GM21360 (cell line): ENCODE measurements around the gene UROC1.

Experiments
- ATAC-seq: cut with Tn5 transposase; IDR thresholded peaks from one replicate; pipeline ENCODE4 v1.9.1; 2021; ENCODE audit warnings: mild to moderate bottlenecking, moderate library complexity; ENCODE audit not compliant: unreplicated experiment

The UROC1 gene

DNA sequence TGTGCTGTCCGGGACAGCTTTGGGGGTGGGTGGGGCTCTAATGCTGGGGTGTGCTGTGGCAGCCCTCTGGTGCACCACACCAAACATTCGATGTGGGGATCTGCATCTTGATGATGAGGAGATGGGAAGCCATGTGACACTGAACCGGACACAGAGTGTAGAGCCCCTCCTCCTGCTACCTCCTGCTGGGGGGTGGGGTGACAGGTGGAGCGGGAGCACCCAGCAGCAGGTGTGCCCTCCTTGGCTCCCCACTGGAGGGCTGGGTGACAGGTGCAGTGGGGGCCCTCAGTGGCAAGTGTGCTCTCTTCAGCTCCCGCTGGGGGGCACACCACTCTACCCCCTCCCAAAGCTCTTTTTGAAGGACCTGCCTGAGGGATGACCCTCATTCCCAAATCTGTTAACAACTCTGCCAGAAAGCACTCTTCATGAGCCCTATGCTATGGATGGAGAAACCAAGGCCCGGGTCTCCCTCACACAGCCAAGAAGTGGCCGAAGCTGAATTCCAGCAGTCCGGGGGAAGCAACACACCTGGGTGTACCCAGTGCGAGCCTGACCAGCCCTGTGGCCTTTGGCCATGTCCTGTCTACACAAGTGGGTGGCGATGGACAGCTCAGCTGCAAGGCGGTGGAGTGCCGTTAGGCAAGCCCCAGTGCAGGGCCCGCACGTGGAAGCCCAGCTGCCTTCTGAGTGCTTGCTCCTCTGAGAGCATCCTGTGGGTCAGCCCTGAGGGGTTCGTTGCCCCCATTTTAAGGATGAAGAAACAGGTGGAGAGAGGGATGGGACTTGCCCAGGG lies 609 bp upstream of the UROC1 start:
- ATAC-seq = no peak

DNA sequence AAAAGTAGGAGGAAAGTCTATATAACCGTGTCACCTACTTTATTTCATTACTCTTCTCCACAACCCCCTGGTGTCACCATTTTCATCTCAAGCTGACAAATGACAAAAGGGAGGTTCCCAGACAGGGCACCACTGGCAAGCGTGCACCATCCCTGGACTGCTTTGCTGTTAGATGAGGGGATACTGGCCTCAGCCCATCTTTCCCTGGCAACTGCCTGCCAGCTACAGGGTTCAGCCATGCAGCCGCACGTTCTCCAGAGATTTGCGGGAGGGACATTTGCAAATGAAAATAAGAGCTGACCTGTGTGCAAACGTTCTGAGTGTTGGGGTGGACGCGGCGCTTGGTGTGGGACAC lies 660 bp downstream of the UROC1 start:
- ATAC-seq = no peak

- ATAC-seq = no peak
These were observed 1.2 kb downstream of the UROC1 start for GRCh38 chr3:126516152-126516935.

DNA sequence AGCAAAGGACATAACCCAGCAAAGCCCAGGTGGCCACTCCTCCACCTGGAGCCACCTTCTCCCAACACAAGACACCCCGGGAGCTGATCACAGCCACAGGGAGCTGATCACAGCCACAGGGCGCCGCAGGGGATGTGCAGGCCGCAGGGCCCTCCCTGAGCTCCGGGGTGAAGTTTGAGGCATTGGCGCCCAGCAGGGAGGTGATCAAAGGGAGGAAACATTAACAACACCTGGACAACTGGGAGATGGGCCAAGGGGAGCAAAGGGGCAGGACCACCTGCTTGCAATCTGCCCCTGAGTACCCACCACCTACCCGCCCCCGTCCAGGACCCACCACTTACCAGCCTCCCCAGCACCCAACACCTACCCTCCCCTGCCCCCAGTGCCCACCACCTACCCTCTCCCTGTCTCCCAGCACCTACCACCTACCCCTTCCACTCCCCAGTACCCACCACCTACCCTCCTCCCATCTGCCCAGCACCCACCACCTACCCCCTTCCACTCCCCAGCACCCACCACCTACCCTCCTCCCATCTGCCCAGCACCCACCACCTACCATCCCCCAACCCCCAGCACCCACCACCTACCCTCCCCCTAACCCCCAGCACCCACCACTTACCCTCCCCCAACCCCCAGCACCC lies 2.4 kb downstream of the UROC1 start:
- ATAC-seq = no peak

DNA sequence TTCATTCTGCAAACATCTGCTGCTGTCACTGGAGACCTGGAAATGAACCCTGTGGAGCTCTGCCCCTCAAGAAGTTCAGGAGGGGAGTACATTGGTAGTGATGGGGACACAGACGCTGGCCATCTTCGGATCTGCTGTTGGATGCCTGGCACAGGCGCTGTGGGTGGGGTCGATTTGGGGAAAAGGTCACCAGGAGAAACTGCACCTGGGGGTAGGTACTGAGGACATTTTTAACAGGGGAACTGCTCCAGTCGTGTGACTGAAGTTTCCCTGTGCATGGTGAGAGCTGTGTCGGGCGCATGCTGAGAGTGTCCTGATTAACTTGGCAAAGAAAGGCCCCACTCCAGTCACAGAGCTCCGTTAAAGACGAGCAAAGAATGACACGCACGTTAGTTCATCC lies 3.4 kb downstream of the UROC1 start:
- no peak for ATAC-seq

- ATAC-seq = no peak
These were observed 4.5 kb downstream of the UROC1 start for GRCh38 chr3:126512916-126513650.

DNA sequence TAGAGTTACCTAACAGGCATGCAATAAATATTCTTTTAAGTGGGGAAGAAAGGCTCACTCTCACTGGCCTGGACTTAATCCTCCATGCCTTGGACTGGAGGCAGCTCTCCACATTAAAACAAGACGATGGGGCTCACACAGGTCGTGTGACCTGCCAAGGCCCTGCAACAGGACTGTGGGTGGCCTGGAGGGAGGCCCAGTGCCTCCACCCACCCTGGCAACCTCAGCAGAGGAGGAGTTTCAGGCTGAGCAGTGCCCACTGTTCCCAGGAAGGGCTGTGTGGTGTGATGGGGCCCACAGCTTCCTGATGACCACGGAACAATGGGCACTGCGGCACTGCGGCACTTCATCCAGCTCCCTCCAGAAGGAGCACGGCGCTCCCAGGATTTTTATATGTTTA lies 5.5 kb downstream of the UROC1 start:
- ATAC-seq = no peak

- ATAC-seq = no peak
These were observed 6.3 kb downstream of the UROC1 start for GRCh38 chr3:126511291-126511690.

DNA sequence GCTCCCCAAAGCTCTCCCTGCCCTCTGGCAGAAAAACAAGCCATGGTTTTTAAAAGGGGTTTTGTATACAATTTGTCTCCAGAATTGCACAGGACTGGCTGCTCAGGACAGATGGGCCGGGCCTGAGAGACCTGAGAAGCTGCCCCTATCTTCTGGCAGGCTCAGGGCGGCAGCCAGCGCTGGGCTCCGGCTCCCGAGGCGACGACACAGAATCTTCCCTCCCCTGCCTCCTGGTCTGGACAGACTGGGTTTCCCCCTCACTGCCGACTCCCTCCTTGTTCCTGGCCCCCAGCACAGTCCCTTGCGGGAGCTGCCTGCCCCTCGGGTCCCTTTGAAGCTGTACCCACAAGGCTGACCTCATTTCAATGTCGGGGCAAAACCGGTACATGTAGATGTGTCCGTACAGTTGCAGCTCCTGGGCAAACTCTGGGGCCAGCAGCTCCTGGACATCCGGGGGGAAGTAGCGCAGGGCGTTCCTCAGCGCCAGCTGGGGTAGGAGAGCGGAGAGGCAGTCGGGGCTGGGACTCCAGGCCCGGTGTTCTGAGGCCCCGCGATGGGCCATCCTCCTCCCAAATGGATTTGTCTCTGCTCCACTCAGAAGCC lies 7.2 kb downstream of the UROC1 start:
- ATAC-seq = no peak

- no peak for ATAC-seq
These were observed 7.8 kb downstream of the UROC1 start for GRCh38 chr3:126509597-126510307.

- no peak for ATAC-seq
These were observed 9.0 kb downstream of the UROC1 start for GRCh38 chr3:126508564-126508964.

DNA sequence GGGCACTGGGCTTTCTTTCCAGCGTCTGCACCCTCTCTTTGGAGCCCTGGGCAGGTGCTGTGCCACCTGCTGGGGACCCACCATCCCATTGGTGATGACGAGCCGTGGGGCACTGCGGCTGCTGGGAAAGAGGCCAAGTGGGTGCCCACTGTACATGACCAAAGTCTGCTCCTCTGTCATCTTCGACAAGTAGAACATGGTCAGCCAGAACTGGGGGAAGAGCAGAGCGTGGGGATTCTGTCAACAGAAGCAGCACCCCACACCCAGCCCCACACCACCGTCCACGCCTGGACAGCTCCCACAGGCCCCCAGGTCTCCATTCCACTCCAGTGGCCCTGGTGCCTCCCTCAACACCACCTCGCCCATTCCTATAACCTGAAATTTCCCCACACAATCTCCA lies 9.7 kb downstream of the UROC1 start:
- ATAC-seq = no peak

DNA sequence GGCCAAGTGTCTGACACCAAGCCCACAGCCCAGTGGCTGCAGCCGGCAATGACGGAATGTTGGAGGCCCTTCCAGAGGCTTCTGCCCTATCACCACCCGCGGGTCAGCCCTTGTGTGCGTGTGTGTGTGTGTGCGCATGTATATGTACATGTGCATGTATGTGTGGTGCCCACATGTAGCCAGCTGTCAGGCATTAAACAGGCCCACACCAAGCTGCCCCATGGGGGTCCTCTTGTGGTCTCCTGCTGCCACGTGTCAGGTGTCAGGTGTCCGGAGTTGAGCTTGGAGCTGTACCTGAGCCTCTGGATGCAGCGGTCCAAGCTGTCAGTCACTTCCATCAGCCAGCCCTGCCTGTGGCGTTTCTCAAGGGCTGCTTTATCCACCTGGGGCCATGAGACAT lies 13.9 kb downstream of the UROC1 start:
- ATAC-seq = no peak

GRCh38 chr3:126502656-126503055 lies 14.9 kb downstream of the UROC1 start:
- ATAC-seq = no peak

DNA sequence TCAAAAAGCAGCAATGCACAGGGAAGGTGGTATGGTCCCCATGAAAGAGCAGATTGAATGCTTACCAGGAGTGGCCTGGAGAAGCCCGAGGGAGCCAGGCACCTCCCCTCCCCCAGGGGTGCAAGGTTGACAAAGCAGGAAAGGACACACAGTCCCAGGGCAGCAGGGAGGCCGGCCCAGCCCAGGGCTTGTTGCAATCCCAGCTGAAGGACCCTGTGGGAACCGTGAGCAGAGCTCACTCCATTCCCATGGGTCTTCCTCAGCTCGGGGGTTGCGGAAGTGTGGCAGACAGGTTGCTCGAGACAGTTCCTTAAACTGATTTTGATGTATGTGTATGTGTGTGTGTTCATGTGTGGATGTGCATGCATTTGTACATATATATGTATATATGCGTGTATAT lies 15.8 kb downstream of the UROC1 start:
- ATAC-seq = no peak

DNA sequence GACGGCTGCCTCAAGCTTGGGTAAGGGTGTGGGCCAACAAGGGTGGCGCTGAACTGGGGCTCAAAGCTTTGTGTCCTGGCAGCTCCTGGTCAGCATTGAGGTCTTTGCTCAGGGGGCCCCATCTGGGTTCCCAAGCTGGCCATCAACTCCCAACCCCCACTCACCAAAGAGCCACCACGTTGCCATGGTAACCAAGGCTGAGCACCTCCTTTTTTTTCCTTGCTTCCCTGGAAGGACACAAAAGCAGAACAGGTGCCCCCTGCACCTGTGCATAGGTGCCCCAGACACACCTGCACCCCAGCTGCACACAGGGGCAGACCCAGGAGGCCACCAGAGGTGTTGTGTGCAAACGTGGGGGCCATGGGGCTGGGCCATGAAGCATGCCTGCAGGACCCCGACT lies 16.5 kb downstream of the UROC1 start:
- no peak for ATAC-seq

- ATAC-seq = no peak
These were observed 17.6 kb downstream of the UROC1 start for GRCh38 chr3:126500016-126500415.

GRCh38 chr3:126499401-126499800 lies 18.2 kb downstream of the UROC1 start:
- no peak for ATAC-seq

GRCh38 chr3:126498929-126499328 lies 18.6 kb downstream of the UROC1 start:
- ATAC-seq = no peak

DNA sequence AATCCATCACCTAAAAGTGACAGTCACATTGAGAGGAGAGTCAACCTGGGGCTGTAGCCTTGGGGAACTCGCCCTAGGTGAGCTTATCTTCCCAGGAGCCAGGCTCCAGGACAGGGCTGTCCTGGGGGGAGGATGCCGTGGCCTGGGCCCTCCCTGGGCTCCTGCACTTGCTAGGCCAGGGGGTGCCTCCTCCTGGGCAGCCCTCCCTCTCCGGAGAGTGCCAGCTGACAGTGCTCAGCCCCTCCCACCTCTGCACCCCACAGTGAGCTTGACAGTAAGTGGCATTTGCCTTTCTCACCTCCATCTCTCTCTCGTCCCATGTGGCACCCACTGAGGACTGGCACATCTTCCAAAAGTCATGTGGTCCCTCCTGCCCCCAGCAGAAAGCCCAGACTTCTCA lies 19.1 kb downstream of the UROC1 start:
- ATAC-seq = no peak
